DOHH2 (cell line): Measurements from ENCODE around the gene CD200R1L.

ENCODE experiments used
- CTCF ChIP-seq: fragments of 200-600 bp; sonication (generic); IDR thresholded peaks from one replicate; pipeline ENCODE4 v1.5.1; 2014; ENCODE audit warnings: antibody characterized with exemption, mild to moderate bottlenecking, low read depth, low read length; ENCODE audit not compliant: poor library complexity, severe bottlenecking
- EZH2phosphoT487 ChIP-seq: fragments of 200-600 bp; sonication (generic); IDR thresholded peaks from 2 replicates; pipeline ENCODE4 v1.6.1; 2017; ENCODE audit warnings: borderline replicate concordance, mild to moderate bottlenecking, antibody characterized with exemption, low read length, moderate library complexity, mixed read lengths

DNA sequence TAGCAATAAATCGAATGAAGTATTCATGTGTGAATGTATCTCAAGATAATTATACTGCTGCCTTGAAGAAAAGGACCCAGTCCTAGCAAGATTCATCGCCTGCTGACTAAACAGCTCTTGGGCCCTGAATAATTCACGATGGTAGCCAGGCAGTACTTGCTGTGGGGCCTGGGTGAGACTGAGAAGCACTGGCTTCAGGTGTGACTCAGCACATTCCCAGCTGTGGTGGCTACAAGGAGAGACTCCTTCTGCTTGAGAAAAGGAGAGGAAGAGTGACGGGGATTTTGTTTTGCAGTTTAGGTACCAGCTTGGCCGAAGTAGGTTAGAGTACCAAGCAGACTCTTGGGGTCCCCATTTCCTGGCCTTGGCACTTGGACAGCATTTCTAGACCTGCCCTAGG lies 47.6 kb upstream of the CD200R1L start:
- TF ChIP-seq CTCF: no peak
- no peak for TF ChIP-seq EZH2phosphoT487
